SK-N-SH (cell line): ENCODE data around the gene RNF167. TPM values are rescaled to one million over a fixed set of nuclear protein-coding genes. Genes with fewer than 3 reads are reported as not detected.

Experiments
- CTCF ChIA-PET: fragments of 300-600, 350-600 bp; formaldehyde crosslinking; extraction: SDS; loops from one replicate; lab custom pipeline; 2021; lab: Yijun Ruan, JAX
- POLR2A ChIA-PET: fragments of 350-600 bp; sonication (Branson Sonifier 250); formaldehyde crosslinking; extraction: SDS; loops from one replicate; lab custom pipeline; 2020; ENCODE audit warnings: antibody characterized with exemption, inconsistent platforms; lab: Yijun Ruan, JAX
- DNase-seq: peaks from one replicate; pipeline ENCODE4 v3.0.0; 2012
- H2AFZ ChIP-seq: fragments of 200-600 bp; sonication (generic); 2 replicates; pipeline ENCODE4 v1.8.1; 2016; ENCODE audit warnings: antibody characterized with exemption, mild to moderate bottlenecking, low read depth
- H3F3A ChIP-seq: fragments of 200-600 bp; sonication (generic); replicated peaks from 2 replicates; pipeline ENCODE3; 2016; ENCODE audit warnings: antibody characterized with exemption, mild to moderate bottlenecking; ENCODE audit not compliant: insufficient read depth
- H3K27ac ChIP-seq, 2 experiments: fragments of 200-500 bp in 1 of 2; fragments of 200-600 bp in 1 of 2; sonication (Bioruptor generic) in 1 of 2; sonication (generic), shearing (Covaris generic) in 1 of 2; 2 replicates each; pipeline versions ENCODE4 v1.5.1 to v1.6.1; 2014 to 2016; ENCODE audit warnings: low read depth in 2 of 2, inconsistent platforms in 1 of 2, low read length in 1 of 2, mild to moderate bottlenecking in 1 of 2, mixed read lengths in 1 of 2
- H3K27me3 ChIP-seq: fragments of 200-600 bp; sonication (generic), shearing (Covaris generic); 2 replicates; pipeline ENCODE4 v1.6.1; 2016; ENCODE audit warnings: mixed run types; ENCODE audit not compliant: insufficient read depth
- H3K36me3 ChIP-seq, 2 experiments: fragments of 200-500 bp in 1 of 2; fragments of 200-600 bp in 1 of 2; sonication (Bioruptor generic) in 1 of 2; sonication (generic) in 1 of 2; replicated peaks in 1 of 2; 2 replicates each; pipeline versions ENCODE3 to v1.5.1; 2014 to 2016; ENCODE audit warnings: low read length in 1 of 2, mild to moderate bottlenecking in 1 of 2; ENCODE audit not compliant: insufficient read depth in 2 of 2, control insufficient read depth in 1 of 2
- H3K4me1 ChIP-seq, 2 experiments: fragments of 200-500 bp in 1 of 2; fragments of 200-600 bp in 1 of 2; sonication (Bioruptor generic) in 1 of 2; sonication (generic), shearing (Covaris generic) in 1 of 2; 2 replicates each; pipeline versions ENCODE4 v1.5.1 to v1.6.1; 2014 to 2016; ENCODE audit warnings: low read depth in 1 of 2, low read length in 1 of 2, mixed run types in 1 of 2; ENCODE audit not compliant: insufficient read depth in 2 of 2, control insufficient read depth in 1 of 2
- H3K4me2 ChIP-seq: fragments of 200-600 bp; sonication (generic), shearing (Covaris generic); 2 replicates; pipeline ENCODE4 v1.6.1; 2017; ENCODE audit warnings: mixed run types
- H3K4me3 ChIP-seq, 2 experiments: fragments of 200-500 bp in 1 of 2; fragments of 200-600 bp in 1 of 2; sonication (Bioruptor generic) in 1 of 2; sonication (generic), shearing (Covaris generic) in 1 of 2; 2 replicates each; pipeline versions ENCODE4 v1.5.1 to v1.8.1; 2014 to 2016; ENCODE audit warnings: low read depth in 2 of 2, inconsistent platforms in 1 of 2, low read length in 1 of 2, mild to moderate bottlenecking in 1 of 2, mixed read lengths in 1 of 2, moderate library complexity in 1 of 2
- H3K79me2 ChIP-seq: fragments of 200-600 bp; sonication (generic); 2 replicates; pipeline ENCODE4 v1.8.1; 2017; ENCODE audit warnings: mild to moderate bottlenecking; ENCODE audit not compliant: insufficient read depth
- H3K9ac ChIP-seq: fragments of 200-600 bp; sonication (generic); 2 replicates; pipeline ENCODE4 v1.6.1; 2017; ENCODE audit warnings: mixed run types
- H3K9me2 ChIP-seq: fragments of 200-600 bp; sonication (generic); 2 replicates; pipeline ENCODE4 v1.6.1; 2017; ENCODE audit warnings: mixed run types
- H3K9me3 ChIP-seq: fragments of 200-600 bp; sonication (generic); 2 replicates; pipeline ENCODE4 v1.6.1; 2017; ENCODE audit warnings: mixed run types, mild to moderate bottlenecking, moderate library complexity
- H4K20me1 ChIP-seq: fragments of 200-600 bp; sonication (generic); 2 replicates; pipeline ENCODE4 v1.6.1; 2017; ENCODE audit warnings: mild to moderate bottlenecking, mixed run types; ENCODE audit not compliant: insufficient read depth
- CHD2 ChIP-seq: fragments of 150-350 bp; IDR thresholded peaks from 2 replicates; pipeline ENCODE4 v1.6.1; 2018; ENCODE audit warnings: low read length; ENCODE audit not compliant: partially characterized antibody
- ELF1 ChIP-seq: IDR thresholded peaks from 2 replicates; pipeline ENCODE4 v1.4.0; 2012
- GABPA ChIP-seq: IDR thresholded peaks from 2 replicates; pipeline ENCODE4 v1.4.0; 2012; ENCODE audit warnings: low read depth, mild to moderate bottlenecking
- JUND ChIP-seq: IDR thresholded peaks from 2 replicates; pipeline ENCODE4 v1.4.0; 2012
- MXI1 ChIP-seq: IDR thresholded peaks from 2 replicates; pipeline ENCODE4 v1.6.1; 2012; ENCODE audit warnings: mild to moderate bottlenecking, low read depth, low read length, improper control_type of control experiment
- NFIC ChIP-seq: IDR thresholded peaks from 2 replicates; pipeline ENCODE4 v1.4.0; 2012; ENCODE audit warnings: borderline replicate concordance
- POLR2AphosphoS5 ChIP-seq: IDR thresholded peaks from 2 replicates; pipeline ENCODE4 v1.6.1; 2012; ENCODE audit warnings: low read depth, low read length
- RAD21 ChIP-seq: IDR thresholded peaks from 2 replicates; pipeline ENCODE4 v1.6.1; 2012; ENCODE audit warnings: mild to moderate bottlenecking, low read length
- RCOR1 ChIP-seq: fragments of 150-350 bp; IDR thresholded peaks from 2 replicates; pipeline ENCODE4 v1.6.1; 2017; ENCODE audit warnings: antibody characterized with exemption, low read length
- WGBS: methylation state at CpG from one replicate; pipeline ENCODE4 v1.1.6; 2017; ENCODE audit warnings: low lambda C conversion rate; 5-methylcytosine and 5-hydroxymethylcytosine counted together
- polyA plus RNA-seq, 3 experiments: library from polyadenylated mRNA; depleted of rRNA; stranded (reverse); fragments of >200 nt; gene quantifications; 2 replicates each; pipeline ENCODE4 v1.2.3, GENCODE V29; 2012
- TF ChIP-seq, protein P1 (sequence below): IDR thresholded peaks from 2 replicates; pipeline ENCODE4; 2012
- TF ChIP-seq, protein P2 (sequence below): IDR thresholded peaks from 2 replicates; pipeline ENCODE4 v1.4.0; 2012; ENCODE audit warnings: low read depth, borderline replicate concordance
- TF ChIP-seq, protein P3 (sequence below): IDR thresholded peaks from 2 replicates; pipeline ENCODE4 v1.6.1; 2012; ENCODE audit warnings: mild to moderate bottlenecking, low read depth, low read length, moderate library complexity
- TF ChIP-seq, protein P4 (sequence below): fragments of 150-350 bp; IDR thresholded peaks from 2 replicates; pipeline ENCODE4 v1.6.1; 2017; ENCODE audit warnings: antibody characterized with exemption, low read length, low read depth, borderline replicate concordance
- TF ChIP-seq, protein P5 (sequence below): fragments of 150-350 bp; IDR thresholded peaks from 2 replicates; pipeline ENCODE4 v1.6.1; 2016; ENCODE audit warnings: mild to moderate bottlenecking, low read depth, low read length

Gene RNF167
- polyA plus RNA-seq, 1 of the 3 experiments (the other 2 are of a cell fraction): 115 TPM

DNA sequence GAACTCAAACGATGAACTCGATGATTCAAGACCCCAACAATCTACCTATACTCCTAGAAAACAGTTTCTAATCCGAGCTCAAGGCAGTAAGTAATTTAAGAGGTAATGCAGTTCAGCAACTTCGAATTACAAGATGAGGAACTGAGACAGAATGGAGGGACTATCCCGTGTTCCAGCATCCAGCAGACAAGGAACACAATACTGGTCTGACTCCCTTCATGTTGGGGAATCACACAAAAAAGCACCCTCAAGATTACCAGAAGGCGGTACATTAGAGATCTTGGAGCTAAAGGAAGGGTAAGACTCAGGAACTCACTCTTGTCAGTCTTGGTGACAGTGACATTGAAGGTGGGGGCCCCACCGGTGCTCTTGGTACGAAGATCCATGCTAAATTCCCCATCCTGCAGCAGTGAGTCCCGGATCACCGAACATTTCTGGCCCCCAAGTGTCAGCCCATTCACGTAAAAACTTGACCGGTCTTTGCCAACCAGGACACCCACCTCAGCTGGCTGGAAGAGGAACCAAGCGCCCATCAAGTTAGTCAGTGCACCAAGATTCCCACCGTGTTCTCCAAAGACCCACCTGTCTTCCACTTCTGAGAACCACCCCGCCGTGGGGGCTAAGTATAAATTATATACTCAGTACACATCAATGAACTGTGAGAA is 6.4 kb downstream of the RNF167 start:
- 0 out of 2 replicates have a peak, but pooled peaks have one; percentile 6 for TF ChIP-seq POLR2AphosphoS5
- TF ChIP-seq, protein P1, sequence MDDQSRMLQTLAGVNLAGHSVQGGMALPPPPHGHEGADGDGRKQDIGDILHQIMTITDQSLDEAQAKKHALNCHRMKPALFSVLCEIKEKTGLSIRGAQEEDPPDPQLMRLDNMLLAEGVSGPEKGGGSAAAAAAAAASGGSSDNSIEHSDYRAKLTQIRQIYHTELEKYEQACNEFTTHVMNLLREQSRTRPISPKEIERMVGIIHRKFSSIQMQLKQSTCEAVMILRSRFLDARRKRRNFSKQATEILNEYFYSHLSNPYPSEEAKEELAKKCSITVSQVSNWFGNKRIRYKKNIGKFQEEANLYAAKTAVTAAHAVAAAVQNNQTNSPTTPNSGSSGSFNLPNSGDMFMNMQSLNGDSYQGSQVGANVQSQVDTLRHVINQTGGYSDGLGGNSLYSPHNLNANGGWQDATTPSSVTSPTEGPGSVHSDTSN: no peak
- H2AFZ ChIP-seq: no peak overlapping the region
- no peaks in the 10 kb centered on the region for H3K9me2 ChIP-seq
- peak overlapping the region; percentile 79 to 99 for H3K4me3 ChIP-seq
- peaks cover 25 to 37% of the 10 kb centered on the region in 2 experiments for H3K4me1 ChIP-seq
- DNase-seq: no peak
- ChIA-PET POLR2A (interaction anchor here (0.6 to 4.3 kb wide), 3 partner anchors 17 to 24 kb away, joined by 3 to 32 read pairs (median 3); partner anchors contain the start of gene SPAG7), CTCF (interaction anchor here (1.1 to 1.5 kb wide), 3 partner anchors 12 to 55 kb away, joined by 3 to 4 read pairs (median 3); partner anchors contain the start of gene SPAG7)
- H3K36me3 ChIP-seq: peaks cover 37 to 40% of the 10 kb centered on the region in 2 experiments
- no peaks in the 10 kb centered on the region for H3K9me3 ChIP-seq
- H3K4me2 ChIP-seq: peak overlapping the region; percentile 98
- H3K27ac ChIP-seq: peak overlapping the region; percentile 97 to 100
- peaks cover 45% of the 10 kb centered on the region for H4K20me1 ChIP-seq
- H3K79me2 ChIP-seq: peaks cover 82% of the 10 kb centered on the region
- WGBS: 12% methylated on average over 14 of the region's 16 CpGs
- peaks cover 74% of the 10 kb centered on the region for H3F3A ChIP-seq
- peak overlapping the region; percentile 99 for H3K9ac ChIP-seq
- no peaks in the 10 kb centered on the region for H3K27me3 ChIP-seq

DNA sequence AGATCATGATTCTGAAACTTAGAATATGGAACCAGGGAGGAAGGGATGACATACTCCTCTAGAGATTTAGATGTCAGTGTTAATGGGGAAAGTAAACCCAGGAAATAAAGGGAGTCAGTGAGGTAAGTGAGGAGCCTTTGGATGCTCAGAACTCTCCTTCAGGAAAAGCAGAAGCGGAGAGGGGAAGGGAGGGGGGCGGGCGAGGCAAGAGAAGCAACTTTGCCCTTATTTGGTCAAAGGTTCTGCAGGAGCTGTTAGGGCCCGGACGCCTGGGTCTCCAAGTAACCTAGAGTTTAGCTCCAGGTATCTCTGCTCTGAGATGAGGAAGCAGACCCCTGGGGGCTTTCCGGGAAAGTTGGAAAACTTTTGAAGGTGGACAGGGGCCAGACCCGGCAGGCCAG is 6.9 kb downstream of the RNF167 start:
- H3K9me3 ChIP-seq: no peaks in the 10 kb centered on the region
- H4K20me1 ChIP-seq: peaks cover 45% of the 10 kb centered on the region
- H3K36me3 ChIP-seq: peaks cover 37 to 40% of the 10 kb centered on the region in 2 experiments
- TF ChIP-seq MXI1 (no peak), NFIC (no peak), CHD2 (no peak), RCOR1 (no peak), RAD21 (no peak), POLR2AphosphoS5 (no peak), JUND (no peak), GABPA (no peak), ELF1 (no peak)
- TF ChIP-seq, protein P2, sequence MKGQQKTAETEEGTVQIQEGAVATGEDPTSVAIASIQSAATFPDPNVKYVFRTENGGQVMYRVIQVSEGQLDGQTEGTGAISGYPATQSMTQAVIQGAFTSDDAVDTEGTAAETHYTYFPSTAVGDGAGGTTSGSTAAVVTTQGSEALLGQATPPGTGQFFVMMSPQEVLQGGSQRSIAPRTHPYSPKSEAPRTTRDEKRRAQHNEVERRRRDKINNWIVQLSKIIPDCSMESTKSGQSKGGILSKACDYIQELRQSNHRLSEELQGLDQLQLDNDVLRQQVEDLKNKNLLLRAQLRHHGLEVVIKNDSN: no peak
- TF ChIP-seq, protein P3, sequence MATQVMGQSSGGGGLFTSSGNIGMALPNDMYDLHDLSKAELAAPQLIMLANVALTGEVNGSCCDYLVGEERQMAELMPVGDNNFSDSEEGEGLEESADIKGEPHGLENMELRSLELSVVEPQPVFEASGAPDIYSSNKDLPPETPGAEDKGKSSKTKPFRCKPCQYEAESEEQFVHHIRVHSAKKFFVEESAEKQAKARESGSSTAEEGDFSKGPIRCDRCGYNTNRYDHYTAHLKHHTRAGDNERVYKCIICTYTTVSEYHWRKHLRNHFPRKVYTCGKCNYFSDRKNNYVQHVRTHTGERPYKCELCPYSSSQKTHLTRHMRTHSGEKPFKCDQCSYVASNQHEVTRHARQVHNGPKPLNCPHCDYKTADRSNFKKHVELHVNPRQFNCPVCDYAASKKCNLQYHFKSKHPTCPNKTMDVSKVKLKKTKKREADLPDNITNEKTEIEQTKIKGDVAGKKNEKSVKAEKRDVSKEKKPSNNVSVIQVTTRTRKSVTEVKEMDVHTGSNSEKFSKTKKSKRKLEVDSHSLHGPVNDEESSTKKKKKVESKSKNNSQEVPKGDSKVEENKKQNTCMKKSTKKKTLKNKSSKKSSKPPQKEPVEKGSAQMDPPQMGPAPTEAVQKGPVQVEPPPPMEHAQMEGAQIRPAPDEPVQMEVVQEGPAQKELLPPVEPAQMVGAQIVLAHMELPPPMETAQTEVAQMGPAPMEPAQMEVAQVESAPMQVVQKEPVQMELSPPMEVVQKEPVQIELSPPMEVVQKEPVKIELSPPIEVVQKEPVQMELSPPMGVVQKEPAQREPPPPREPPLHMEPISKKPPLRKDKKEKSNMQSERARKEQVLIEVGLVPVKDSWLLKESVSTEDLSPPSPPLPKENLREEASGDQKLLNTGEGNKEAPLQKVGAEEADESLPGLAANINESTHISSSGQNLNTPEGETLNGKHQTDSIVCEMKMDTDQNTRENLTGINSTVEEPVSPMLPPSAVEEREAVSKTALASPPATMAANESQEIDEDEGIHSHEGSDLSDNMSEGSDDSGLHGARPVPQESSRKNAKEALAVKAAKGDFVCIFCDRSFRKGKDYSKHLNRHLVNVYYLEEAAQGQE: no peak
- TF ChIP-seq, protein P4, sequence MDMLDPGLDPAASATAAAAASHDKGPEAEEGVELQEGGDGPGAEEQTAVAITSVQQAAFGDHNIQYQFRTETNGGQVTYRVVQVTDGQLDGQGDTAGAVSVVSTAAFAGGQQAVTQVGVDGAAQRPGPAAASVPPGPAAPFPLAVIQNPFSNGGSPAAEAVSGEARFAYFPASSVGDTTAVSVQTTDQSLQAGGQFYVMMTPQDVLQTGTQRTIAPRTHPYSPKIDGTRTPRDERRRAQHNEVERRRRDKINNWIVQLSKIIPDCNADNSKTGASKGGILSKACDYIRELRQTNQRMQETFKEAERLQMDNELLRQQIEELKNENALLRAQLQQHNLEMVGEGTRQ: no peak
- TF ChIP-seq, protein P5, sequence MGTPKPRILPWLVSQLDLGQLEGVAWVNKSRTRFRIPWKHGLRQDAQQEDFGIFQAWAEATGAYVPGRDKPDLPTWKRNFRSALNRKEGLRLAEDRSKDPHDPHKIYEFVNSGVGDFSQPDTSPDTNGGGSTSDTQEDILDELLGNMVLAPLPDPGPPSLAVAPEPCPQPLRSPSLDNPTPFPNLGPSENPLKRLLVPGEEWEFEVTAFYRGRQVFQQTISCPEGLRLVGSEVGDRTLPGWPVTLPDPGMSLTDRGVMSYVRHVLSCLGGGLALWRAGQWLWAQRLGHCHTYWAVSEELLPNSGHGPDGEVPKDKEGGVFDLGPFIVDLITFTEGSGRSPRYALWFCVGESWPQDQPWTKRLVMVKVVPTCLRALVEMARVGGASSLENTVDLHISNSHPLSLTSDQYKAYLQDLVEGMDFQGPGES: no peak
- ChIA-PET POLR2A (interaction anchor here (4.3 kb wide), 1 partner anchor 20 kb away, joined by 32 read pairs; the partner anchor contains the start of gene SPAG7), CTCF (interaction anchor here (0.7 to 1.5 kb wide), 3 partner anchors 13 to 56 kb away, joined by 3 to 4 read pairs (median 3); no protein-coding TSS in a partner anchor)
- peak overlapping the region; percentile 79 to 99 for H3K4me3 ChIP-seq
- peaks cover 68% of the 10 kb centered on the region for H3F3A ChIP-seq
- H2AFZ ChIP-seq: no peak overlapping the region
- DNase-seq: no peak
- peaks cover 82% of the 10 kb centered on the region for H3K79me2 ChIP-seq
- H3K4me1 ChIP-seq: peaks cover 23 to 42% of the 10 kb centered on the region in 2 experiments
- peak overlapping the region; percentile 97 to 100 for H3K27ac ChIP-seq
- WGBS: 0% methylated on average over 7 of the region's 7 CpGs
- H3K27me3 ChIP-seq: no peaks in the 10 kb centered on the region
- no peaks in the 10 kb centered on the region for H3K9me2 ChIP-seq
- H3K4me2 ChIP-seq: peak overlapping the region; percentile 98
- peak overlapping the region; percentile 99 for H3K9ac ChIP-seq
